GM19238 (cell line): ENCODE data around the gene FURIN.
A peak's percentile ranks its signal among the peaks of the same experiment; 100 is the strongest.
"Not testable (repeated sequence)": the region's sequence is repeated elsewhere in the genome, so short reads cannot be mapped to it uniquely, and the experiment has no call there.

Experiments
- DNase-seq: peaks from one replicate; pipeline ENCODE4 v3.0.0; 2011; ENCODE audit warnings: low spot score; ENCODE audit not compliant: insufficient read length

The FURIN gene

GRCh38 chr15:90882781-90883525, 14.6 kb downstream of the FURIN start:
- no peak for DNase-seq

GRCh38 chr15:90883526-90883975, 15.2 kb downstream of the FURIN start:
- no peak for DNase-seq

GRCh38 chr15:90883976-90884718, 15.8 kb downstream of the FURIN start, which contains the start of gene FES:
Gene FES, plus strand, starts transcription at chr15:90884504. Its CDS starts 542 bp downstream, at chr15:90885046.
- DNase-seq, result no peak

DNA sequence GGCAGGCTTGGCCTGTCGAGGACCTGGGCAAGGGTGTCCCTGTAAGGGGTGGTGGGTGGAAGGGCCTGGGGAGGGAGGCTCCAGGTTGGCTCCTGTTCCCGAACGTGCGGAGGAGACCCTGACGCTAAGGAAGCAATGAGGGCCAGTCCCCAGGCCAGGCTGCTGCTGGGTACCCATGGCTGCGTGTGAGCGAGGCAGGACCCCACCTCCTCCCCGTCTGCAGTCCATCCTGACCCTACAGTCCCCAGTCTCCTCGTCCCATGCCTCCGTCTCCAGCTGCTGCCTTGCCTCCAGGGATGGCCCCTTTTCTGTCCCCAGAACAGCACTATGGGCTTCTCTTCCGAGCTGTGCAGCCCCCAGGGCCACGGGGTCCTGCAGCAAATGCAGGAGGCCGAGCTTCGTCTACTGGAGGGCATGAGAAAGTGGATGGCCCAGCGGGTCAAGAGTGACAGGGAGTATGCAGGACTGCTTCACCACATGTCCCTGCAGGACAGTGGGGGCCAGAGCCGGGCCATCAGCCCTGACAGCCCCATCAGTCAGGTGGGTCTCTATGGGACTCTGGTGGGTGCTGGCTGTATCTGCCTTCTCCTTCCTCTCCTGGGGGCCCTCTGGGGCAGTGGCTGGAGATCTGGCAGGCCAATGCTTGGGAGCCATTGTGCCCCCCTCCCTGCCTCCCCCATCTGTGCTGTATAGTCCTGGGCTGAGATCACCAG, 16.5 kb downstream of the FURIN start:
- no peak for DNase-seq

DNA sequence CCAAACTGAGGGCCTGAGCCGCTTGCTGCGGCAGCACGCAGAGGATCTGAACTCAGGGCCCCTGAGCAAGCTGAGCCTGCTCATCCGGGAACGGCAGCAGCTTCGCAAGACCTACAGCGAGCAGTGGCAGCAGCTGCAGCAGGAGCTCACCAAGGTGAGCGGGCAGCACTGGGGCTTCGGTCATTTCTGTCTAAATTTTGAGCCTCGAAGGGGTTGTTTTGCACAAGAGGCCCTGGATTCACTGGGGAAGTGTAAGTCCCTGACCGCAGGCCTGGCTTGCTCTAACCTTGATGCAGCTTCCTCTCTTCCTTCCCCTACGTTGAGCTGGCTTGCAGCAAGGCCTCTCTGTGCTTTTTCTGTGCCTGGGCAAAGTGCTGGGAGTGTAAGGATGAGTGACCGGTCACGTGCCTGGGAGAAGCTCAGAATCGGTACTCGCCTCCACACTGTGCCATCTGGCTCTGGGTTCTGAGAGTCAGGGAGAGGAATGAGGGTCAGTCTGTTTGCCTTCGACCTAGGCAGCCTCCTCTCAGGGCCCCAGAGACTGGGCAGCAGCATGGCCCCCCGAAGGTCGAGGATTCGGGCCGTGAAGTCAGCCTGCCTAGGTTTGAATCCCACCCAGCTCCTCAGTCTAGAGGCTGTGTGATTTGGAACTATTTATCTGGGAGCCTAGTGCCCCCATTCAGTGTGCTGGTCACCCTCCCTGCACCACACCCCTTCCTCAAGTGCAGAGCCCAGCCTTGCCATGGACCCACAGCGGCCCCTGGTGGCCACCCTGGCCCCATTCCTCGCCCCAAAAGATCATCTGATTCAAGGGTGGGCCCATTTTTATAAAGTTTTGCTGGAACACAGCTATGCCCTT, 17.3 kb downstream of the FURIN start:
- DNase-seq, result peak; percentile 66

DNA sequence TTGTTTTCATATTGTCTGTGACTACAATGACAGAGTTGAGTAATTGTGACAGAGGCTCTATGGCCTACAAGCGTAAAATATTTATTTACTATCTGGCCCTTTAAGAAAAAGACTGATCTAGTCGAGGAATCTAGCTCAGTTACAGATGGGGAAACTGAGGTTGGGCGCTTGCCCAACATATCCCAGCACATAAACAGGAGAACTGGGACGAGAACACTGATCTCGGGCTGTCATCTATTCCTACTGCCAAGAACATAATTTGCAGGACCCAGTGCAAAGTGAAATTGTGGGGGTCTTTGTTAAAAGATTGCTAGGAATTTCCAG, 17.9 kb downstream of the FURIN start:
- no peak for DNase-seq

DNA sequence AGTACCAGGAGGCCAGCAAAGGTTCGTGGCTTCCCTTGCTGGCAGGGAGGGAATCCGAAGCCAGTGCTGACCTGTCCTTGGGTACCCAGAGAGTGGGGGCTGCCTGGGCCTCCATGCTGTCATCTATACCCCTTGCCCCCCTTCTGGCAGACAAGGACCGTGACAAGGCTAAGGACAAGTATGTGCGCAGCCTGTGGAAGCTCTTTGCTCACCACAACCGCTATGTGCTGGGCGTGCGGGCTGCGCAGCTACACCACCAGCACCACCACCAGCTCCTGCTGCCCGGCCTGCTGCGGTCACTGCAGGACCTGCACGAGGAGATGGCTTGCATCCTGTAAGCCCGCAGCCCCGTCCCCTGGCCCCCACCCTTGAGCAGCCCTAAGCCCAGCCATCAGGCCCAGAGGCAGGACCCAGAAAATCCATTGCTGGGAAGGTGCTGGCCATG, 18.7 kb downstream of the FURIN start:
- no peak for DNase-seq

DNA sequence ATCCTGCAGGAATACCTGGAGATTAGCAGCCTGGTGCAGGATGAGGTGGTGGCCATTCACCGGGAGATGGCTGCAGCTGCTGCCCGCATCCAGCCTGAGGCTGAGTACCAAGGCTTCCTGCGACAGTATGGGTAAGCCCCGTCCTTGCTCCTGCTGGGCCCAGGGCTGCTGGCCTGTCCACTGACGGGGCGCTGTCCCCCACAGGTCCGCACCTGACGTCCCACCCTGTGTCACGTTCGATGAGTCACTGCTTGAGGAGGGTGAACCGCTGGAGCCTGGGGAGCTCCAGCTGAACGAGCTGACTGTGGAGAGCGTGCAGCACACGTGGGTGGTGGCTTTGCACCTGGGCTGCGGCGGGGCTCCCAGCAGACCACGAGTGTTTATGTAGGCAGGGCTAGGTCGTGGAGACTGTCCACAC, 20.9 kb downstream of the FURIN start:
- no peak for DNase-seq

- DNase-seq, result no peak
Observed at GRCh38 chr15:90889736-90890456, 21.5 kb downstream of the FURIN start.

- DNase-seq, result no peak
Observed at GRCh38 chr15:90890839-90891238, 22.5 kb downstream of the FURIN start.

DNA sequence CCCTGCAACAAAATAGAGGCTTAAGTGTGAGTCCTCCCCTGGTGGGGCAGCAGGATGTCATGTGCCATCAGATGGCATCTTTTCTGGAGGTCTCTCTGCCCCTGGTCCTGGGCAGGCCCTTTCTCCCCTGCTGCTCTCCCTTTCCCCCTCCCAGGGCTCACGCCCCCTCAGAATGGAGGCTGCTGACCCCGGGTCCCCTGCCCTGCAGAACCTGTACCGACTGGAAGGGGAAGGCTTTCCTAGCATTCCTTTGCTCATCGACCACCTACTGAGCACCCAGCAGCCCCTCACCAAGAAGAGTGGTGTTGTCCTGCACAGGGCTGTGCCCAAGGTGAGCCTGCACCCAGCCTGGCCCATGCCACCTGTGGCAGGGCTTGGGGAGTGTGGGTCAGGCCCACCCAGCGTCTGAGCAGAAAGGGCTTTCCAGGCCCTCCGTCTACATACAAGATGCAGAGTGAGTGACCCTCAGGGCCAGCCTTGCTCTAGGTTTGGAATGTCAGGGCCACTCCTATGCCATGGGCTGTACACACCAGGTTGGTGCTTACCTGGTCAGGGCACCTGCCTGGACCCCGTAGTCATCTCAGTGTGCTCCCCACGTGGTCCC, 23.1 kb downstream of the FURIN start:
- no peak for DNase-seq

DNA sequence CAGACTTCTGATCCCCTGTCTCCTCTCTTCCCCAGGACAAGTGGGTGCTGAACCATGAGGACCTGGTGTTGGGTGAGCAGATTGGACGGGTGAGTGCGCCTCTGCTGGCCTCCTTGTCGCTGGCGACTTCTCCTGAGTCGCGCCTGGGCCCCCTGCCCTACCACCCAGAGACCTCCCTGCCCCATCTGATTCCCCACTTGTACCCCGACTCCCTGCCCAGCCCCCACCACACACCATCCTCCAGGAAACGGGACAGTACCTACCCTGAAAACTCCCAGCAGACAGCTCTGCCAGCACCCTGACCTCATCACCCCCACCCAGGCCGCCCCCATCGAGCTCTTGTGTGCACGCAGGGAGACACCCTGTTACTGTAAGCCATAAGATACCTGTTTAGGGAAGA, 23.6 kb downstream of the FURIN start:
- no peak for DNase-seq

GRCh38 chr15:90892498-90893174, 24.2 kb downstream of the FURIN start:
- DNase-seq, result no peak

GRCh38 chr15:90893175-90894090, 25.0 kb downstream of the FURIN start:
- no peak for DNase-seq

GRCh38 chr15:90895571-90896117, 27.3 kb downstream of the FURIN start:
- DNase-seq, result no peak

DNA sequence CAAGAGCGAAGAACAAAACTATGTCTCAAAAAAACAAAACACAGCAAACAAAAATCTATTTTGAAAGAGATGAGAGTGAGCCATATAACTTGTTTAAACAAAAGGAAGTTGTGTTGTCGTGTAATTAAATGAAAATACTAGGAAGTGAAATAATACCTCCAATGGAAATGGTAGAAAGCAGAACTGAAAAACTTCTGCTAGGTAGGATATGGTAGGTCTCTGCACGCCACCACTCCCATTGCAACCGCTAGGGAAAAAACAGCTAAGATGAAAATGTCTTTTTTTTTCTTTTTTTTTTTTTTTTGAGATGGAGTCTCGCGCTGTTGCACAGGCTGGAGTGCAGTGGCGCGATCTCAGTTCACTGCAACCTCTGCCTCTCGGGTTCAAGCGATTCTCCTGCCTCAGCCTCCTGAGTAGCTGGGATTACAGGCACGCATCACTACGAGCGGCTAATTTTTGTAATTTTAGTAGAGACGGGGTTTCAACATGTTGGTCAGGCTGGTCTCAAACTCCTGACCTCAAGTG, 28.8 kb downstream of the FURIN start:
- not testable (repeated sequence) for DNase-seq

DNA sequence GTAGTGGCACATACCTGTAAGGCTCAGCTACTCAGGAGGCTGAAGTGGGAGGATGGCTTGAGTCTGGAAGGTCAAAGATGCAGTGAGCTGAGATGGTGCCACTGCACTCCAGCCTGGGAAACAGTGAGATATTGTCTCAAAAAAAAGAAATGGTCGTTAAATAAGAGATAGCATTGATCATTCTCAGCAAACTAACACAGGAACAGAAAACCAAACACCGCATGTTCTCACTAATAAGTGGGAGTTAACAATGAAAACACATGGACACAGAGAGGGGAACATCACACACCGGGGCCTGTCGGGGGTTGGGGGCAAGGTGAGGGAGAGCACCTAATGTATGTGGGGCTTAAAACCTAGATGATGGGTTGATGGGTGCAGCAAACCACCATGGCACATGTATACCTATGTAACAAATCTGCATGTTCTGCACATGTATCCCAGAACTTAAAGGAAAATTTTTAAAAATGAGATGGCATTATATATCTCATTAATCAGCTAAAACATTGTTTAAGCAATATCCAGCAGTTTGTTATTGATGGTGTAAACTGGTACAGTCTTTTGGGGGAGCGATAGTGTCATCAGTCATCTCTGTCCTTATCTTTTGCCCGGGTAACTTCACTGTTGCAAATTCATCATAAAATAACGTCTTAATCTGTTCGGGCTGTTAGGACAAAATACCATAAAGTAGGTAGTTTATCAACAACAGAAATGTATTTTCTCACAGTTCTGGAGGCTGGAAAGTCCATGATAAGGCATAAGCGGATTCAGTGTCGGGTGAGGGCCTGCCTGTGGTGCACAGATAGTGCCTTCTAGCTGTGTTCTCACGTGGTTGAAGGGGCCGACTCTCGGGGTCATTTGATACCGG, 33.0 kb downstream of the FURIN start:
- no peak for DNase-seq
